Retinal pigment epithelial cell (primary cell): ENCODE measurements around the gene L1CAM.

Source experiments
- DNase-seq: peaks from one replicate; pipeline ENCODE4 v3.0.0-alpha.2; 2010; ENCODE audit warnings: low read depth
- H3K4me3 ChIP-seq: 2 replicates; pipeline ENCODE4 v1.5.1; 2011; ENCODE audit warnings: mild to moderate bottlenecking, low read length, control low read depth, moderate library complexity
- CTCF ChIP-seq: conservative IDR thresholded peaks from 2 replicates; pipeline ENCODE4 v1.5.1; 2011; ENCODE audit warnings: low read depth, low read length, control low read depth, inconsistent platforms

L1CAM gene

GRCh38 chrX:153927922-153928760 lies 42.2 kb upstream of the L1CAM start:
- TF ChIP-seq CTCF = peak; percentile 24
- peak; percentile 94 for DNase-seq
- H3K4me3 ChIP-seq = peak overlapping the region; percentile 59

GRCh38 chrX:153927672-153927921 lies 41.6 kb upstream of the L1CAM start:
- TF ChIP-seq CTCF = no peak
- H3K4me3 ChIP-seq = peak overlapping the region; percentile 59
- no peak for DNase-seq

- no peak for DNase-seq
- peak; percentile 2 for TF ChIP-seq CTCF
- H3K4me3 ChIP-seq = peak overlapping the region; percentile 59
These were observed 41.1 kb upstream of the L1CAM start for GRCh38 chrX:153926858-153927671.

GRCh38 chrX:153926552-153926857 lies 40.5 kb upstream of the L1CAM start:
- no peak for DNase-seq
- H3K4me3 ChIP-seq = no peak overlapping the region
- no peak for TF ChIP-seq CTCF

- no peak within 1 kb of the TSS for H3K4me3 ChIP-seq
- DNase-seq = no peak
- TF ChIP-seq CTCF = no peak
These were observed 40.0 kb upstream of the L1CAM start, which contains the start of gene ARHGAP4 for GRCh38 chrX:153925739-153926551. Gene ARHGAP4 (minus strand): TSS chrX:153926264. CDS start chrX:153926202, 62 bp downstream.

GRCh38 chrX:153925387-153925738 lies 39.4 kb upstream of the L1CAM start:
- no peak for DNase-seq
- no peak for TF ChIP-seq CTCF
- H3K4me3 ChIP-seq = no peak overlapping the region
